Astrocyte of the hippocampus (primary cell): ENCODE results near the gene FMNL2.

Experiments used
- DNase-seq: peaks from one replicate; pipeline ENCODE4 v3.0.0; 2011; ENCODE audit warnings: low read depth, low spot score

FMNL2 gene

GRCh38 chr2:152402780-152403759 lies 68.1 kb downstream of the FMNL2 start:
- peak; percentile 31 for DNase-seq

GRCh38 chr2:152405206-152406118 lies 70.5 kb downstream of the FMNL2 start:
- DNase-seq, result peak; percentile 45

- DNase-seq, result no peak
Measured at GRCh38 chr2:152406119-152406835, 71.3 kb downstream of the FMNL2 start.

- DNase-seq, result no peak
Measured at GRCh38 chr2:152406836-152407161, 71.8 kb downstream of the FMNL2 start.

GRCh38 chr2:152407204-152407721 lies 72.3 kb downstream of the FMNL2 start:
- peak; percentile 60 for DNase-seq

GRCh38 chr2:152407806-152408205 lies 72.8 kb downstream of the FMNL2 start:
- DNase-seq, result no peak

- DNase-seq, result no peak
Measured at GRCh38 chr2:152408254-152408653, 73.3 kb downstream of the FMNL2 start.

- DNase-seq, result no peak
Measured at GRCh38 chr2:152409386-152410164, 74.6 kb downstream of the FMNL2 start.

GRCh38 chr2:152410165-152410597 lies 75.2 kb downstream of the FMNL2 start:
- DNase-seq, result peak; percentile 42

GRCh38 chr2:152411154-152411553 lies 76.2 kb downstream of the FMNL2 start:
- DNase-seq, result no peak

GRCh38 chr2:152413228-152414030 lies 78.5 kb downstream of the FMNL2 start:
- peak; percentile 60 for DNase-seq

GRCh38 chr2:152415231-152415642 lies 80.3 kb downstream of the FMNL2 start:
- DNase-seq, result peak; percentile 35

GRCh38 chr2:152415796-152416195 lies 80.8 kb downstream of the FMNL2 start:
- DNase-seq, result no peak

GRCh38 chr2:152418688-152419087 lies 83.7 kb downstream of the FMNL2 start:
- no peak for DNase-seq

- no peak for DNase-seq
Measured at GRCh38 chr2:152419944-152420343, 85.0 kb downstream of the FMNL2 start.

GRCh38 chr2:152420363-152420762 lies 85.4 kb downstream of the FMNL2 start:
- no peak for DNase-seq

- no peak for DNase-seq
Measured at GRCh38 chr2:152420936-152421335, 86.0 kb downstream of the FMNL2 start.

- DNase-seq, result peak; percentile 87
Measured at GRCh38 chr2:152421521-152422370, 86.8 kb downstream of the FMNL2 start.

- DNase-seq, result no peak
Measured at GRCh38 chr2:152423684-152424083, 88.7 kb downstream of the FMNL2 start.
